Measurements from ENCODE around the gene CLDN22. TPM values are rescaled to one million over a fixed set of nuclear protein-coding genes. Genes with fewer than 3 reads are reported as not detected.
A peak's percentile ranks its signal among the peaks of the same experiment; 100 is the strongest.

The CLDN22 gene
- total and polyA plus RNA-seq, 10 of the 15 experiments (the other 5 are each of a cell fraction or from before 2014, with no cell fraction given): not detected

GRCh38 chr4:183362916-183363542 lies 43.0 kb upstream of the CLDN22 start:
- no peak for TF ChIP-seq FOXK2 (IDR thresholded peaks at IDR 0.05)
- no peak for TF ChIP-seq NFXL1 (IDR thresholded peaks at IDR 0.05; ENCODE audit: borderline replicate concordance)
- TF ChIP-seq ZBTB33 (IDR thresholded peaks at IDR 0.05): no peak
- peak in 1 of 2 experiments; percentile 60; a peak in 2 of 4 replicates for TF ChIP-seq BHLHE40 (IDR thresholded peaks at IDR 0.05; ENCODE audit: borderline replicate concordance in 1 of 2, low read depth in 2 of 2, low read length in 1 of 2)
- Histone ChIP-seq H2AFZ (ENCODE audit: control insufficient read depth, low read depth, low read length) (no peak overlapping the region), H3K79me2 (ENCODE audit: control insufficient read depth, insufficient read depth, low read length) (no peaks in the 10 kb centered on the region), H3K4me2 (ENCODE audit: control insufficient read depth, insufficient read depth) (no peak overlapping the region), H3K27ac (ENCODE audit: control insufficient read depth, insufficient read depth) (no peak overlapping the region), H3K36me3 (ENCODE audit: control insufficient read depth in 2 of 2, insufficient read depth in 2 of 2, low read length in 1 of 2) (no peaks in the 10 kb centered on the region), H4K20me1 (ENCODE audit: control insufficient read depth, insufficient read depth) (no peaks in the 10 kb centered on the region), H3K9me3 (replicated peaks; ENCODE audit: control insufficient read depth, insufficient read depth, low read length) (no peaks in the 10 kb centered on the region), H3K4me1 (ENCODE audit: control insufficient read depth, insufficient read depth, low read length) (no peaks in the 10 kb centered on the region), H3K4me3 (no peak overlapping the region), H3K27me3 (replicated peaks in 1 of 2; ENCODE audit: control insufficient read depth in 2 of 2, insufficient read depth in 2 of 2, low read length in 1 of 2) (no peaks in the 10 kb centered on the region), H3K9ac (ENCODE audit: control insufficient read depth, insufficient read depth, low read length) (no peak overlapping the region)
- intact Hi-C loops (cut with micrococcal nuclease; ENCODE audit: unreplicated experiment) (no loop called here), in situ Hi-C loops (cut with MboI) (no loop called here)
- ATAC-seq: no peak
- SMC1A ChIA-PET (ENCODE audit: uncharacterized antibody, unreplicated experiment): interaction anchor here (1.0 kb wide), 1 partner anchor 288 kb away, joined by 3 read pairs; no protein-coding TSS in a partner anchor
- WGBS (ENCODE audit: insufficient coverage, insufficient replicate concordance, low lambda C conversion rate, missing lambda C conversion rate): 34% methylated on average over 15 of the region's 15 CpGs
- no peak for FAIRE-seq
- DNase-seq (ENCODE audit: low read depth, low spot score): no peak
- CTCF ChIA-PET: interaction anchor here (0.6 kb wide), 1 partner anchor 764 kb away, joined by 3 read pairs; no protein-coding TSS in a partner anchor
- RAD21 ChIA-PET (ENCODE audit: unreplicated experiment): interaction anchor here (0.7 kb wide), 1 partner anchor 322 kb away, joined by 3 read pairs; no protein-coding TSS in a partner anchor
- POLR2A ChIA-PET: no interaction called here
- BruUV-seq (replicated peaks): no TSS peak

GRCh38 chr4:183362036-183362435 lies 42.0 kb upstream of the CLDN22 start:
- SMC1A ChIA-PET (ENCODE audit: uncharacterized antibody, unreplicated experiment): no interaction called here
- RAD21 ChIA-PET (ENCODE audit: unreplicated experiment): no interaction called here
- H3K4me3 ChIP-seq: no peak overlapping the region
- H3K27ac ChIP-seq (ENCODE audit: control insufficient read depth, insufficient read depth): no peak overlapping the region
- no peaks in the 10 kb centered on the region for H4K20me1 ChIP-seq (ENCODE audit: control insufficient read depth, insufficient read depth)
- H3K4me1 ChIP-seq (ENCODE audit: control insufficient read depth, insufficient read depth, low read length): no peaks in the 10 kb centered on the region
- no peak for ATAC-seq
- FAIRE-seq: no peak
- in situ Hi-C loops (cut with MboI): no loop called here
- H3K4me2 ChIP-seq (ENCODE audit: control insufficient read depth, insufficient read depth): no peak overlapping the region
- no peaks in the 10 kb centered on the region for H3K36me3 ChIP-seq (ENCODE audit: control insufficient read depth in 2 of 2, insufficient read depth in 2 of 2, low read length in 1 of 2)
- H3K9me3 ChIP-seq (replicated peaks; ENCODE audit: control insufficient read depth, insufficient read depth, low read length): no peaks in the 10 kb centered on the region
- DNase-seq (ENCODE audit: low read depth, low spot score): no peak
- no peaks in the 10 kb centered on the region for H3K79me2 ChIP-seq (ENCODE audit: control insufficient read depth, insufficient read depth, low read length)
- CTCF ChIA-PET: interaction anchor here (1.4 kb wide), 1 partner anchor 8 kb away, joined by 3 read pairs; no protein-coding TSS in a partner anchor
- BruUV-seq (replicated peaks): no TSS peak
- H2AFZ ChIP-seq (ENCODE audit: control insufficient read depth, low read depth, low read length): no peak overlapping the region
- H3K9ac ChIP-seq (ENCODE audit: control insufficient read depth, insufficient read depth, low read length): no peak overlapping the region
- 33% methylated on average over 4 of the region's 4 CpGs for WGBS (ENCODE audit: insufficient coverage, insufficient replicate concordance, low lambda C conversion rate, missing lambda C conversion rate)
- intact Hi-C loops (cut with micrococcal nuclease; ENCODE audit: unreplicated experiment): no loop called here
- no peaks in the 10 kb centered on the region for H3K27me3 ChIP-seq (replicated peaks in 1 of 2; ENCODE audit: control insufficient read depth in 2 of 2, insufficient read depth in 2 of 2, low read length in 1 of 2)
- POLR2A ChIA-PET: no interaction called here
- no peak for TF ChIP-seq ATF3 (IDR thresholded peaks at IDR 0.05; ENCODE audit: borderline replicate concordance, extremely low read depth, low read depth, low read length)
- no peak for TF ChIP-seq CBX3 (IDR thresholded peaks at IDR 0.05; ENCODE audit: borderline replicate concordance, low read depth)
- TF ChIP-seq JUNB (IDR thresholded peaks at IDR 0.05): no peak
- no peak for TF ChIP-seq MEF2A (IDR thresholded peaks at IDR 0.05; ENCODE audit: insufficient read depth, low read depth, low read length)
- no peak for TF ChIP-seq BCLAF1 (IDR thresholded peaks at IDR 0.05)
- TF ChIP-seq POLR2AphosphoS2 (IDR thresholded peaks at IDR 0.05; ENCODE audit: low read depth, low read length): no peak

Data from GM12878 (cell line).